Hepatocyte (in vitro differentiated cells): Measurements from ENCODE around the gene CHN2. TPM values are rescaled to one million over a fixed set of nuclear protein-coding genes. Genes with fewer than 3 reads are reported as not detected.
A peak's percentile ranks its signal among the peaks of the same experiment; 100 is the strongest.

ENCODE experiments used
- DNase-seq: peaks from one replicate; pipeline ENCODE4 v3.0.0-alpha.2; 2016; ENCODE audit warnings: low spot score
- H2AFZ ChIP-seq: fragments of 200-600 bp; sonication (generic); 2 replicates; pipeline ENCODE4 v1.6.0; 2016; ENCODE audit warnings: antibody characterized with exemption, mild to moderate bottlenecking
- H3K27ac ChIP-seq: fragments of 200-600 bp; sonication (generic); 2 replicates; pipeline ENCODE4 v1.5.1; 2016; ENCODE audit warnings: mild to moderate bottlenecking
- H3K27me3 ChIP-seq: fragments of 200-600 bp; sonication (generic); 2 replicates; pipeline ENCODE4 v1.6.1; 2016
- H3K36me3 ChIP-seq: fragments of 200-600 bp; sonication (generic); replicated peaks from 2 replicates; pipeline ENCODE4 v1.5.1; 2016; ENCODE audit warnings: low read depth; ENCODE audit not compliant: insufficient read depth
- H3K4me1 ChIP-seq: fragments of 200-600 bp; sonication (generic); 2 replicates; pipeline ENCODE4 v1.5.1; 2016; ENCODE audit warnings: mild to moderate bottlenecking, moderate library complexity; ENCODE audit not compliant: insufficient read depth
- H3K4me2 ChIP-seq: fragments of 200-600 bp; sonication (generic); 2 replicates; pipeline ENCODE4 v1.6.0; 2016
- H3K4me3 ChIP-seq: fragments of 200-600 bp; sonication (generic); 2 replicates; pipeline ENCODE4 v1.5.1; 2016; ENCODE audit warnings: mild to moderate bottlenecking
- H3K79me2 ChIP-seq: fragments of 200-600 bp; sonication (generic); 2 replicates; pipeline ENCODE4 v1.6.0; 2017; ENCODE audit warnings: mild to moderate bottlenecking
- H3K9me2 ChIP-seq: fragments of 200-600 bp; sonication (generic); replicated peaks from 2 replicates; pipeline ENCODE4 v1.6.0; 2017; ENCODE audit warnings: mild to moderate bottlenecking; ENCODE audit not compliant: insufficient read depth
- H3K9me3 ChIP-seq: fragments of 200-600 bp; sonication (generic); 2 replicates; pipeline ENCODE4 v1.5.1; 2016; ENCODE audit warnings: low read depth, mild to moderate bottlenecking
- H4K20me1 ChIP-seq: fragments of 200-600 bp; sonication (generic); 2 replicates; pipeline ENCODE4 v1.6.0; 2016; ENCODE audit warnings: mild to moderate bottlenecking; ENCODE audit not compliant: insufficient read depth, poor library complexity, severe bottlenecking
- EZH2 ChIP-seq: fragments of 200-600 bp; sonication (generic); IDR thresholded peaks from 2 replicates; pipeline ENCODE4 v1.6.1; 2016; ENCODE audit warnings: antibody characterized with exemption, mild to moderate bottlenecking, borderline replicate concordance
- EZH2phosphoT487 ChIP-seq: fragments of 200-600 bp; sonication (generic); IDR thresholded peaks from one replicate; pipeline ENCODE4 v1.6.1; 2018; ENCODE audit warnings: antibody characterized with exemption, mild to moderate bottlenecking, low read depth, moderate library complexity; ENCODE audit not compliant: unreplicated experiment, severe bottlenecking
- WGBS: methylation state at CpG from one replicate; pipeline ENCODE4 v1.1.6; 2016; ENCODE audit warnings: low lambda C conversion rate; ENCODE audit errors: missing lambda C conversion rate; 5-methylcytosine and 5-hydroxymethylcytosine counted together
- polyA plus RNA-seq: library from polyadenylated mRNA; unstranded; fragments of >200 nt; fragmentation: Nextera tagmentation; extraction: Ambion mirVana; gene quantifications from 2 replicates; pipeline ENCODE4 v1.2.1, GENCODE V29; 2016
- total RNA-seq: library from RNA; depleted of rRNA; stranded (reverse); fragments of >200 nt; gene quantifications from 2 replicates; pipeline ENCODE4 v1.2.3, GENCODE V29; 2014
- TF ChIP-seq, protein P1 (sequence below): fragments of 200-600 bp; sonication (generic); IDR thresholded peaks from 2 replicates; pipeline ENCODE4 v1.5.1; 2016; ENCODE audit warnings: antibody characterized with exemption, mild to moderate bottlenecking; ENCODE audit not compliant: poor library complexity

Gene CHN2
- total and polyA plus RNA-seq, 2 experiments from 2014 or later, result 8.7 to 12.3 TPM

DNA sequence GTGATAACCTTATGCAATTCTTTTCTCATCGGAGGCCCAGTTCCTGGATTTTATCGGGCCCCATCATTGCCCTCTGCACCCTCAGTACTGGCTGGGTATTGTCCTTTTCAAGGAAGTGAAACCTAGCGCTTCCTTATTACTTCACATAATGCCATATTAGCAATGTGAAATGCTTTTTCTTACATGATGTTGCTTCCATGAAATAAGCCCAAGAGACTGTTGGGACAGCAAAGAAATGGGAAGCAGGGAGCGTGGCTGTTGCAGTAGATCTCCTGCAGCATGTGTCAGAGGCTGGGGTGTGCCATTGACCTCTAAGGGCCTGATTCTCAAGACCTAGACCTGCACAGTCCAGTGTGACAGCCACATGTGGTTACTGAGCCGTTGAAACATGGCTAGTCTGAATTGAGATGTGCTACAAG, 8.1 kb downstream of the CHN2 start:
- TF ChIP-seq EZH2phosphoT487 (no peak), EZH2 (no peak)
- TF ChIP-seq, protein P1, sequence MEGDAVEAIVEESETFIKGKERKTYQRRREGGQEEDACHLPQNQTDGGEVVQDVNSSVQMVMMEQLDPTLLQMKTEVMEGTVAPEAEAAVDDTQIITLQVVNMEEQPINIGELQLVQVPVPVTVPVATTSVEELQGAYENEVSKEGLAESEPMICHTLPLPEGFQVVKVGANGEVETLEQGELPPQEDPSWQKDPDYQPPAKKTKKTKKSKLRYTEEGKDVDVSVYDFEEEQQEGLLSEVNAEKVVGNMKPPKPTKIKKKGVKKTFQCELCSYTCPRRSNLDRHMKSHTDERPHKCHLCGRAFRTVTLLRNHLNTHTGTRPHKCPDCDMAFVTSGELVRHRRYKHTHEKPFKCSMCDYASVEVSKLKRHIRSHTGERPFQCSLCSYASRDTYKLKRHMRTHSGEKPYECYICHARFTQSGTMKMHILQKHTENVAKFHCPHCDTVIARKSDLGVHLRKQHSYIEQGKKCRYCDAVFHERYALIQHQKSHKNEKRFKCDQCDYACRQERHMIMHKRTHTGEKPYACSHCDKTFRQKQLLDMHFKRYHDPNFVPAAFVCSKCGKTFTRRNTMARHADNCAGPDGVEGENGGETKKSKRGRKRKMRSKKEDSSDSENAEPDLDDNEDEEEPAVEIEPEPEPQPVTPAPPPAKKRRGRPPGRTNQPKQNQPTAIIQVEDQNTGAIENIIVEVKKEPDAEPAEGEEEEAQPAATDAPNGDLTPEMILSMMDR, result no peak
- WGBS, result 89% methylated on average over 5 of the region's 5 CpGs
- Histone ChIP-seq H2AFZ (no peak overlapping the region), H3K79me2 (peaks cover 6% of the 10 kb centered on the region), H3K9me3 (no peaks in the 10 kb centered on the region), H3K27ac (no peak overlapping the region), H3K9me2 (no peaks in the 10 kb centered on the region), H3K4me2 (no peak overlapping the region), H4K20me1 (no peaks in the 10 kb centered on the region), H3K4me1 (peaks cover 10% of the 10 kb centered on the region), H3K36me3 (no peaks in the 10 kb centered on the region), H3K27me3 (no peaks in the 10 kb centered on the region), H3K4me3 (no peak overlapping the region)
- DNase-seq, result no peak

DNA sequence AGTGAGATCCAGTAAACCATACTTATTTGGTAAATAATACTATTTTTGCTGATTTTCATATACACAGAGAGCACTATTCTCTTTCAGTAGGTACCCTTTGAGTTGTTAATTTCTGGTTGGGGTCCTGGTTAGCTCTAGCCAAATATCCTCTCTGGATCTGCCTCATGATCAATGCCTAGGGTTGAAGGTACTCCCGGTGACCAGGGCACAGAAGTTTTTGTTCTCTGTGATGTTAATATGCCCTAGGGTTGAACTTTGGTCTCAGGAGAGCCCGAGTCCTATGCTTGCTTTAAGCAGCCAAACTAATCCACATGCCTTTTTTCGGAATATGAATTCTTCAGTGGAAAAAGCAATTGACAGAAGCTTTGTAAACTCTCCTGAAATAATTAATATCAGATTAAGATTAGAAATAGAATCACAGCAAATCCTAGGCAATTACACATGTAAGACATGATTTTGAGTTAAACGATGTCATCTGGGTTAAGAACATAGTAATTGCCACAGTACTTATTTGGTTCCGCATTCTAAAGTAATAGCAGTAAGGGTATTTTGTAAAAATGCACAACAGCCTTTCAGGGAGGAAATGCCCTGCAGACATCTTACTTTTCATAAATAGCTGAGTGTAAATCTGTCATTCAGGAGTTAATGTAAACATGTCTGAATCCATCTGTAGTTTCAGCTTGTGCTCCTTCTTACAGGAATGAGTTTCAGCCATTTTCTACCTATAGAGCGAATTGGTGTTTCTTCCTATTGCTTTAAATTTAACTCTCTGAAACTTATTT, 10.1 kb downstream of the CHN2 start:
- H3K4me1 ChIP-seq, result peaks cover 10% of the 10 kb centered on the region
- H3K27ac ChIP-seq, result no peak overlapping the region
- H3K27me3 ChIP-seq, result no peaks in the 10 kb centered on the region
- no peak for DNase-seq
- no peaks in the 10 kb centered on the region for H3K36me3 ChIP-seq
- H3K4me2 ChIP-seq, result peak overlapping the region; percentile 26
- H2AFZ ChIP-seq, result no peak overlapping the region
- H4K20me1 ChIP-seq, result no peaks in the 10 kb centered on the region
- 40% methylated on average over 6 of the region's 6 CpGs for WGBS
- no peak overlapping the region for H3K4me3 ChIP-seq
- H3K9me2 ChIP-seq, result no peaks in the 10 kb centered on the region
- no peaks in the 10 kb centered on the region for H3K9me3 ChIP-seq
- TF ChIP-seq, protein P1, result no peak
- TF ChIP-seq EZH2phosphoT487, result no peak
- TF ChIP-seq EZH2, result no peak
- no peaks in the 10 kb centered on the region for H3K79me2 ChIP-seq

DNA sequence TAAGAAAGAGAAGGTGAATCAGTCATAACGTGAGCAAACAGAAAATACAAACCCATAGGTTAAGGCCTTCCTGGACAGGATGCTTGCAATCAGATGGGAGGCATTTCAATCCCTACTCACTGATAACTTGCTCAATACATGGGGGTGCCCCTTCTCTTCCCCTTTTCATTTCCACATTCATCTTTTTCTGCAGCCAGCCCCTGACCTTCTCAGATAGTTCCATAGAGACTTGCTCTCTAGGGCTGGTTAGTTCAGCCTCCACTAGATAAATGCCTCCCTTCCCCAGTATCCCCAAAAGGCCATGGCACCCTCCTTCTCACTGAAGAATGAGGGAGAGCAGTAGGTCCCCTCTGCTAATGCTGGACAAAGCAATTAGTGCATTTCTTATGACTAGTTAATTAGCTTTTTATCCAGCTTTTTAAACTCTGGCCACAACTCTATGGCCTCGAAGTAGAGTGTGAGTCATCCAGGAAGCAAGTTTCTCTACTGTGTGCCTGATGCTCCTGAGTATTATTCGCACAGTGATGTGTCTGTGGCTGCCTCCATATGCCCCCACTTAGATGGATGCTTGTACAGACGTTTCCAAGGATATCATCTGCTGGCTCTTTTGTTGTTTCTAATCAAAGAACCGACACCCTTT, 12.7 kb downstream of the CHN2 start:
- H3K9me3 ChIP-seq, result no peaks in the 10 kb centered on the region
- TF ChIP-seq, protein P1, result no peak
- TF ChIP-seq EZH2, result no peak
- H3K9me2 ChIP-seq, result no peaks in the 10 kb centered on the region
- DNase-seq, result no peak
- H3K4me1 ChIP-seq, result peaks cover 10% of the 10 kb centered on the region
- peak overlapping the region; percentile 74 for H3K27ac ChIP-seq
- H3K4me2 ChIP-seq, result no peak overlapping the region
- H3K4me3 ChIP-seq, result no peak overlapping the region
- no peaks in the 10 kb centered on the region for H3K79me2 ChIP-seq
- no peak overlapping the region for H2AFZ ChIP-seq
- H3K36me3 ChIP-seq, result no peaks in the 10 kb centered on the region
- no peaks in the 10 kb centered on the region for H3K27me3 ChIP-seq
- H4K20me1 ChIP-seq, result no peaks in the 10 kb centered on the region
- 64% methylated on average over 5 of the region's 5 CpGs for WGBS
